Natural killer cell (primary cell): ENCODE data around the gene CTIF. TPM values are rescaled to one million over a fixed set of nuclear protein-coding genes. Genes with fewer than 3 reads are reported as not detected.

Source experiments
- ATAC-seq, 3 donors: fragments of 150-1000 bp in 2 of 3; fragments of 200-7000 bp in 1 of 3; cut with Tn5 transposase; 1 replicate in 1 of 3; 2 replicates in 2 of 3; pipeline ENCODE4 v1.10.0; 2021; ENCODE audit warnings: mild to moderate bottlenecking in 2 of 3, moderate library complexity in 2 of 3
- DNase-seq, 2 donors: peaks; one replicate each; pipeline versions ENCODE4 v3.0.0 to v3.0.0-alpha.2; 2013 to 2021; ENCODE audit warnings: mixed read lengths in 1 of 2
- H3K27ac ChIP-seq: one replicate; pipeline ENCODE4 v1.5.1; 2013; ENCODE audit warnings: mild to moderate bottlenecking, low read length
- H3K27me3 ChIP-seq: one replicate; pipeline ENCODE4 v1.6.1; 2013; ENCODE audit warnings: low read length; ENCODE audit not compliant: control insufficient read depth, insufficient read depth
- H3K36me3 ChIP-seq: one replicate; pipeline ENCODE4 v1.6.1; 2013; ENCODE audit warnings: low read length; ENCODE audit not compliant: control insufficient read depth, insufficient read depth
- H3K4me1 ChIP-seq: one replicate; pipeline ENCODE4 v1.6.1; 2013; ENCODE audit warnings: low read length; ENCODE audit not compliant: control insufficient read depth, insufficient read depth
- H3K4me3 ChIP-seq: one replicate; pipeline ENCODE4 v1.5.1; 2013; ENCODE audit warnings: low read length
- H3K9me3 ChIP-seq: one replicate; pipeline ENCODE4 v1.6.1; 2013; ENCODE audit warnings: low read length; ENCODE audit not compliant: control insufficient read depth, insufficient read depth
- H3K27ac Mint-ChIP-seq, 2 donors: one replicate each; pipeline ENCODE4 v1.8.0; 2022; ENCODE audit warnings: mild to moderate bottlenecking in 2 of 2, mixed read lengths in 2 of 2, moderate library complexity in 1 of 2
- H3K27me3 Mint-ChIP-seq, 2 donors: one replicate each; pipeline ENCODE4 v1.8.0; 2022; ENCODE audit warnings: low read depth in 2 of 2, mixed read lengths in 2 of 2
- H3K36me3 Mint-ChIP-seq: one replicate; pipeline ENCODE4 v1.8.0; 2022; ENCODE audit warnings: mixed read lengths
- H3K4me1 Mint-ChIP-seq, 2 donors: one replicate each; pipeline ENCODE4 v1.8.0; 2022; ENCODE audit warnings: mixed read lengths in 2 of 2
- H3K4me3 Mint-ChIP-seq: one replicate; pipeline ENCODE4 v1.8.0; 2022; ENCODE audit warnings: mild to moderate bottlenecking, moderate library complexity, mixed read lengths
- H3K9me3 Mint-ChIP-seq, 2 donors: one replicate each; pipeline ENCODE4 v1.8.0; 2022; ENCODE audit warnings: mixed read lengths in 2 of 2
- CTCF ChIP-seq: fragments of 200-600 bp; IDR thresholded peaks from one replicate; pipeline ENCODE4 v1.8.0; 2022; ENCODE audit warnings: antibody characterized with exemption
- WGBS: methylation state at CpG from one replicate; pipeline ENCODE4 v1.1.7; 2013; ENCODE audit warnings: missing lambda C conversion rate; ENCODE audit not compliant: insufficient coverage; 5-methylcytosine and 5-hydroxymethylcytosine counted together
- intact Hi-C: fragments of 100-400 bp; cut with micrococcal nuclease; formaldehyde crosslinking; loops from one replicate; pipeline ENCODE4 v1.14.2; 2022
- total RNA-seq, 4 donors: library from RNA; stranded (reverse); fragments of 120-200 nt in 1 of 4; gene quantifications; one replicate each; pipeline versions ENCODE4 v1.2.3 to v1.2.4, GENCODE V29; 2013 to 2022

Gene CTIF
- total RNA-seq, 3 donors from 2014 or later (not counting 1 experiment from before 2014, with no cell fraction given) = 6.9 to 10.2 (median 8.2) TPM

- H3K27me3 Mint-ChIP-seq = no peaks in the 10 kb centered on the region
- no peak overlapping the region for H3K27ac Mint-ChIP-seq
- Histone ChIP-seq H3K27ac (no peak overlapping the region), H3K4me3 (no peak overlapping the region), H3K4me1 (no peaks in the 10 kb centered on the region), H3K36me3 (no peaks in the 10 kb centered on the region), H3K27me3 (no peaks in the 10 kb centered on the region), H3K9me3 (no peaks in the 10 kb centered on the region)
- ATAC-seq (no peak), DNase-seq (no peak)
- no peaks in the 10 kb centered on the region for H3K36me3 Mint-ChIP-seq
- no peak overlapping the region for H3K4me3 Mint-ChIP-seq
- 94% methylated on average over 14 of the region's 14 CpGs for WGBS
- intact Hi-C loops = no loop called here
- TF ChIP-seq CTCF = no peak
- no peaks in the 10 kb centered on the region for H3K9me3 Mint-ChIP-seq
- H3K4me1 Mint-ChIP-seq = no peaks in the 10 kb centered on the region
These were observed 34.9 kb downstream of the CTIF start for GRCh38 chr18:48573632-48574283.

GRCh38 chr18:48574667-48575300 lies 36.0 kb downstream of the CTIF start:
- Mint-ChIP-seq H3K4me1 (no peaks in the 10 kb centered on the region), H3K27me3 (no peaks in the 10 kb centered on the region), H3K4me3 (no peak overlapping the region), H3K36me3 (no peaks in the 10 kb centered on the region), H3K27ac (no peak overlapping the region), H3K9me3 (no peaks in the 10 kb centered on the region)
- DNase-seq (no peak), ATAC-seq (no peak)
- H3K9me3 ChIP-seq = no peaks in the 10 kb centered on the region
- no peaks in the 10 kb centered on the region for H3K27me3 ChIP-seq
- no peaks in the 10 kb centered on the region for H3K36me3 ChIP-seq
- WGBS = 84% methylated on average over 11 of the region's 11 CpGs
- no peak overlapping the region for H3K4me3 ChIP-seq
- intact Hi-C loops = no loop called here
- H3K27ac ChIP-seq = no peak overlapping the region
- TF ChIP-seq CTCF = no peak
- no peaks in the 10 kb centered on the region for H3K4me1 ChIP-seq

GRCh38 chr18:48575301-48575657 lies 36.4 kb downstream of the CTIF start:
- Histone ChIP-seq H3K4me3 (no peak overlapping the region), H3K9me3 (no peaks in the 10 kb centered on the region), H3K4me1 (no peaks in the 10 kb centered on the region), H3K36me3 (no peaks in the 10 kb centered on the region), H3K27ac (no peak overlapping the region), H3K27me3 (no peaks in the 10 kb centered on the region)
- Mint-ChIP-seq H3K36me3 (no peaks in the 10 kb centered on the region), H3K4me1 (no peaks in the 10 kb centered on the region), H3K27ac (no peak overlapping the region), H3K9me3 (no peaks in the 10 kb centered on the region), H3K4me3 (no peak overlapping the region), H3K27me3 (no peaks in the 10 kb centered on the region)
- intact Hi-C loops = no loop called here
- 84% methylated on average over 8 of the region's 8 CpGs for WGBS
- ATAC-seq (no peak), DNase-seq (no peak)
- TF ChIP-seq CTCF = no peak
